ENCODE measurements around the gene SIRPG. TPM values are rescaled to one million over a fixed set of nuclear protein-coding genes. Genes with fewer than 3 reads are reported as not detected.

SIRPG gene
- total RNA-seq, 2 donors from 2014 or later, result not detected

DNA sequence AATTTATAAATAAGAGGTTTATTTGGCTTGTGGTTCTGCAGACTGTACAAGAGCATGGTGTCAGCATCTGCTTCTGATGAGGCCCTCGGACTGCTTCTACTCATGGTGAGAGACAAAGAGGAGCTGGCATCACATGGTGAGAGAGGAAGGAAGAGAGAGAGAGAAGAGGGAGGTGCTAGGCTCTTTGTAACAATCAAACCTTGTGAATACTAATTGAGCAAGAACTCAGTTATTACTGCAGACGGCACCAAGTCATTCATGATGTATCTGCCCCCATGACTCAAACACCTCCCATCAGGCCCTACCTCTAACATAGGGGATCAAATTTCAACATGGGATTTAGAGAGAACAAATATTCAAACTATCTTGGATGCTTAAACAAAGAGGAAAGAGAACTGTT is 6.3 kb upstream of the SIRPG start:
- no peaks in the 10 kb centered on the region for H3K27me3 Mint-ChIP-seq (ENCODE audit: insufficient read depth)
- TF ChIP-seq, protein P1, sequence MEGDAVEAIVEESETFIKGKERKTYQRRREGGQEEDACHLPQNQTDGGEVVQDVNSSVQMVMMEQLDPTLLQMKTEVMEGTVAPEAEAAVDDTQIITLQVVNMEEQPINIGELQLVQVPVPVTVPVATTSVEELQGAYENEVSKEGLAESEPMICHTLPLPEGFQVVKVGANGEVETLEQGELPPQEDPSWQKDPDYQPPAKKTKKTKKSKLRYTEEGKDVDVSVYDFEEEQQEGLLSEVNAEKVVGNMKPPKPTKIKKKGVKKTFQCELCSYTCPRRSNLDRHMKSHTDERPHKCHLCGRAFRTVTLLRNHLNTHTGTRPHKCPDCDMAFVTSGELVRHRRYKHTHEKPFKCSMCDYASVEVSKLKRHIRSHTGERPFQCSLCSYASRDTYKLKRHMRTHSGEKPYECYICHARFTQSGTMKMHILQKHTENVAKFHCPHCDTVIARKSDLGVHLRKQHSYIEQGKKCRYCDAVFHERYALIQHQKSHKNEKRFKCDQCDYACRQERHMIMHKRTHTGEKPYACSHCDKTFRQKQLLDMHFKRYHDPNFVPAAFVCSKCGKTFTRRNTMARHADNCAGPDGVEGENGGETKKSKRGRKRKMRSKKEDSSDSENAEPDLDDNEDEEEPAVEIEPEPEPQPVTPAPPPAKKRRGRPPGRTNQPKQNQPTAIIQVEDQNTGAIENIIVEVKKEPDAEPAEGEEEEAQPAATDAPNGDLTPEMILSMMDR (conservative IDR thresholded peaks at IDR 0.05), result no peak
- H3K4me3 Mint-ChIP-seq, result no peak overlapping the region
- H3K36me3 Mint-ChIP-seq (ENCODE audit: low read depth), result no peaks in the 10 kb centered on the region
- no peak overlapping the region for H3K27ac ChIP-seq (ENCODE audit: low read depth, low read length)
- H3K36me3 ChIP-seq (ENCODE audit: control insufficient read depth, insufficient read depth, low read length), result no peaks in the 10 kb centered on the region
- H3K9me3 ChIP-seq (ENCODE audit: control insufficient read depth, low read length), result no peaks in the 10 kb centered on the region
- H3K27ac Mint-ChIP-seq, result no peak overlapping the region
- H3K9me3 Mint-ChIP-seq, result no peaks in the 10 kb centered on the region
- no peaks in the 10 kb centered on the region for H3K4me1 Mint-ChIP-seq
- no peaks in the 10 kb centered on the region for H3K4me1 ChIP-seq (ENCODE audit: control insufficient read depth, insufficient read depth, low read length)
- no peak overlapping the region for H3K4me3 ChIP-seq (ENCODE audit: low read length)
- 100% methylated on average over 2 of the region's 2 CpGs; no CpG with 5 or more reads in 1 of the 2 experiments for WGBS, 2 experiments (ENCODE audit: insufficient coverage in 1 of 2, insufficient read length in 1 of 2)
- DNase-seq, result no peak
- no peak overlapping the region for H3K9ac ChIP-seq (ENCODE audit: extremely low read depth, low read length, poor library complexity, severe bottlenecking)
- H3K27me3 ChIP-seq (ENCODE audit: control insufficient read depth, insufficient read depth, low read length, poor library complexity, severe bottlenecking), result no peaks in the 10 kb centered on the region

GRCh38 chr20:1661542-1662299 is 4.1 kb upstream of the SIRPG start:
- Mint-ChIP-seq H3K27ac (no peak overlapping the region), H3K4me1 (no peaks in the 10 kb centered on the region), H3K4me3 (no peak overlapping the region), H3K36me3 (ENCODE audit: low read depth) (no peaks in the 10 kb centered on the region), H3K9me3 (no peaks in the 10 kb centered on the region), H3K27me3 (ENCODE audit: insufficient read depth) (no peaks in the 10 kb centered on the region)
- H3K27me3 ChIP-seq (ENCODE audit: control insufficient read depth, insufficient read depth, low read length, poor library complexity, severe bottlenecking), result no peaks in the 10 kb centered on the region
- no peak overlapping the region for H3K4me3 ChIP-seq (ENCODE audit: low read length)
- TF ChIP-seq, protein P1 (conservative IDR thresholded peaks at IDR 0.05), result no peak
- H3K9ac ChIP-seq (ENCODE audit: extremely low read depth, low read length, poor library complexity, severe bottlenecking), result no peak overlapping the region
- no peak for DNase-seq
- no peaks in the 10 kb centered on the region for H3K4me1 ChIP-seq (ENCODE audit: control insufficient read depth, insufficient read depth, low read length)
- H3K36me3 ChIP-seq (ENCODE audit: control insufficient read depth, insufficient read depth, low read length), result no peaks in the 10 kb centered on the region
- WGBS, 2 experiments (ENCODE audit: insufficient coverage in 1 of 2, insufficient read length in 1 of 2), result 76 to 83% methylated on average over 2 of the region's 2 CpGs
- H3K9me3 ChIP-seq (ENCODE audit: control insufficient read depth, low read length), result no peaks in the 10 kb centered on the region
- no peak overlapping the region for H3K27ac ChIP-seq (ENCODE audit: low read depth, low read length)

GRCh38 chr20:1660246-1660645 is 2.7 kb upstream of the SIRPG start:
- TF ChIP-seq, protein P1 (conservative IDR thresholded peaks at IDR 0.05), result no peak
- H3K4me1 Mint-ChIP-seq, result no peaks in the 10 kb centered on the region
- Histone ChIP-seq H3K27me3 (ENCODE audit: control insufficient read depth, insufficient read depth, low read length, poor library complexity, severe bottlenecking) (no peaks in the 10 kb centered on the region), H3K36me3 (ENCODE audit: control insufficient read depth, insufficient read depth, low read length) (no peaks in the 10 kb centered on the region), H3K27ac (ENCODE audit: low read depth, low read length) (no peak overlapping the region), H3K9me3 (ENCODE audit: control insufficient read depth, low read length) (no peaks in the 10 kb centered on the region), H3K4me3 (ENCODE audit: low read length) (no peak overlapping the region), H3K4me1 (ENCODE audit: control insufficient read depth, insufficient read depth, low read length) (no peaks in the 10 kb centered on the region), H3K9ac (ENCODE audit: extremely low read depth, low read length, poor library complexity, severe bottlenecking) (no peak overlapping the region)
- H3K27ac Mint-ChIP-seq, result no peak overlapping the region
- no peak for DNase-seq
- no peaks in the 10 kb centered on the region for H3K9me3 Mint-ChIP-seq
- no peaks in the 10 kb centered on the region for H3K27me3 Mint-ChIP-seq (ENCODE audit: insufficient read depth)
- WGBS, 2 experiments (ENCODE audit: insufficient coverage in 1 of 2, insufficient read length in 1 of 2), result 58% methylated on average over 2 of the region's 2 CpGs; no CpG with 5 or more reads in 1 of the 2 experiments
- H3K36me3 Mint-ChIP-seq (ENCODE audit: low read depth), result no peaks in the 10 kb centered on the region
- no peak overlapping the region for H3K4me3 Mint-ChIP-seq

Data from endodermal cell (in vitro differentiated cells).